GM04504 (cell line): ENCODE data around the gene PTGR1.

Experiments
- DNase-seq: peaks from one replicate; pipeline ENCODE4 v3.0.0-alpha.2; 2012; ENCODE audit warnings: low read depth

PTGR1 gene

GRCh38 chr9:111542497-111543254, 56.8 kb downstream of the PTGR1 start:
- DNase-seq = no peak

GRCh38 chr9:111533099-111533790, 66.2 kb downstream of the PTGR1 start:
- peak; percentile 3 for DNase-seq

GRCh38 chr9:111531716-111532115, 67.7 kb downstream of the PTGR1 start:
- no peak for DNase-seq

DNA sequence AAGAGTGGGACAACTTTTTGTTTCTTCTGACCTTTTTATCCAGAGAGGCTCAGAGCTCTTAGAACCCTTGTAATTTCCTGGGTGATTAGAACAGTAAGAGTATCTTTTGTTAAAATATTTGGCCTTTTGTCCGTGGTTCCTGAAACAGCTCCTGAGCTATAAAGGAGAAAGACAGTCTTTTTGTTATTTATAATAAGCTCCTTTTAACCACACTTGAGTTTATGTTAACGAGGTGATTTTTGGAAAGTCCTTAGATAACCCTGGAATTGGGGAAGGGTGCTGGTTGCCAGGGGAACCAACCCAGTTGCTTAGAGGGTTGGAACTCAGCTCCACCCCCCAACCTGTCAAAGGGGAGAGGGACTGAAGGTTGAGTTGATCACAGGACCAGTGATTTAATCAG, 69.7 kb downstream of the PTGR1 start:
- no peak for DNase-seq

DNA sequence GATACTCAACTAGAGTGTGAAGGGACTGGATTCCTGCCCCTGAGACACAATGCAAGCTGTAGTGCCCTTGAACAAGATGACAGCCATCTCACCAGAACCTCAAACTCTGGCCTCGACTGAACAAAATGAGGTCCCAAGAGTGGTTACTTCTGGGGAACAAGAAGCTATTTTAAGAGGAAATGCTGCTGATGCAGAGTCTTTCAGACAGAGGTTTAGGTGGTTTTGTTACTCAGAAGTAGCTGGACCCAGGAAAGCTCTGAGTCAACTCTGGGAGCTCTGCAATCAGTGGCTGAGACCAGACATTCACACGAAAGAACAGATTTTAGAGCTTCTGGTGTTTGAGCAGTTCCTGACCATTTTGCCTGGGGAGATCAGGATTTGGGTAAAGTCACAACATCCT, 72.1 kb downstream of the PTGR1 start:
- no peak for DNase-seq

DNA sequence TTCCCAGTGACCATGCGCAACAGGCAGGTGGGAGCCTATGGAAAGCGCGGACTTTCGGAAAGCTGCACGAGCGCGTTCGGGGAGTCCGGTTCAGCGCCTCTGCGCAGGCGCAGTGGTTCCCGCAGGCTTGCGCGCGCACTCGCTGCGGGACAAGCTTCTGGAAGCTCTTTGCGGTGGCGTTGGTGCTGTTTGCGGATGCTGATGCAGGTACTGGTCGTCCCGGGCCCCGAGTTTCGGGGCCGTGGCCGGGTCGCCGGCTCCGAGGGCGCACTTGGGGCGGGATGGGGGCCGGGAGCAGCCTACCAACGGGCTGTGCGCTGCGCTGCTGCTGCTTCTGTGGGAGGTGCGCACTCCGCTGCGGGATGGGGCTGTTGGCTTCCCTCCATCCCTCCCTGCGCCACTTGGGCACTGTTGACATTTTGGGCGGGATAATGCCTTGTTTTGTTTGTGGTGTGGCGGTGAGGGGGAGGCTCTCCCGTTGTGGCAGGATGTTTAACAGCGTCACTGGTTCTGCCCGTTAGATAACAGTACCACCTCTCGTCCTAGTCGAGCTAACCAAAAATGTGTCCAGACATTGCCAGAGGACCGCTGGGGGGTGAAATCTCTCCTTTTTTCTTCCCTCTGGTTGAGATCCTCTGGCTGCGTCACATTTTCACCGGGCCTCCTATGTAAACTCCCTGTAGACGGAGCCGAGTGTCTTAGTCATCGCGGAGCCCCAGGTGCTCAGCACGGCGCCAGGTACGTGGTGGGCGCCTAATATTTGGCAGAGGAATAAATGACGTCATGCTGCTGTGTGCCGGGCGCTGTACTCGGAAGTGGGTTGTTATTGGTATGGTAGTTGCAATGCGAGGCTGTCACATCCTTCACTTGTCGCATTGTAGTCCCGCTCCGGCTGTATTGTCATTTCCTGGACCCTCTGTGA, 74.1 kb downstream of the PTGR1 start, which contains the start of gene ZNF483:
TSS of gene ZNF483 (plus strand) at position 124 of the 922 bp plus-strand sequence. CDS start 2,217 bp downstream, outside the sequence.
- DNase-seq = peak; percentile 41

- DNase-seq = no peak
Measured at GRCh38 chr9:111524731-111525055, 74.8 kb downstream of the PTGR1 start.

DNA sequence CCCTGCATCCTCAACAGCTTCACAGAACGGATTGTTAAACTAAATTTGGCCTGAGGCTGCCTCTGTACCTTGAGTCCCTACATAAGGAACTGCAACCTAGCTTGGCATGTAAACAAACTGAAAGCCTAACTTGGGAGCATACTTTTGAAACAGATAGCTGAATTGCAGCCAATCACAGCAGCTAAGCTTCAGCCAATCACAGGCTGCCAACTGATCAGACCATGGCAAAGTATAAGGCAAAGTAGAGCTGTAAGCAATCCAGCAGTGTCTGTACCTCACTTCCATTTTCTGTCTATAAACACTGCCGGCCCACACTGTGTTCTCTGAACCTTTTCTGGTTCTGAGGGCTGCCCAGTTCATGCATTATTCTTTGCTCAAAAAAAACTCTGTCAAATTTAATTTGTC, 83.4 kb downstream of the PTGR1 start:
- DNase-seq = no peak

DNA sequence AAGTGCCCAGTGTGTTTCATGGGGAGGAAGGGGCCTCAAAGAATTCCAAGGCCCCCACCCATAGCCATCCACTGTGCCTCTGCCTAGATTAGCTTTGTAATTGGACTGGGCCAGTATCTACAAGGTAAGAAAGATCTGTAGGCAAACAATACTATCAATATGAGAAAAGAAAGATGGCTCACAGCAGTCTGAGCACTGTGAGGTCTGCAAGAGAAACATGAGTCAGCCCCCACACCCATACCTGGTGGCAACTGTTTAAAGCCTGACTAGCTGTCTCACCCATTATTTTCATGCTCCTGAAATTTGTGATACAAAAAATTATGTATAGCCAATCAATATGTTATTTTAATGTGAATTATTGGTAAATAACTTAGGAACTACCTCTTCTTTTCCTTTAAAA, 84.5 kb downstream of the PTGR1 start:
- no peak for DNase-seq
